ENCODE measurements around the gene AOC2. TPM values are rescaled to one million over a fixed set of nuclear protein-coding genes. Genes with fewer than 3 reads are reported as not detected.

AOC2 gene
- polyA plus RNA-seq, 3 donors, result 0.09 to 1.6 TPM; not detected in 1

DNA sequence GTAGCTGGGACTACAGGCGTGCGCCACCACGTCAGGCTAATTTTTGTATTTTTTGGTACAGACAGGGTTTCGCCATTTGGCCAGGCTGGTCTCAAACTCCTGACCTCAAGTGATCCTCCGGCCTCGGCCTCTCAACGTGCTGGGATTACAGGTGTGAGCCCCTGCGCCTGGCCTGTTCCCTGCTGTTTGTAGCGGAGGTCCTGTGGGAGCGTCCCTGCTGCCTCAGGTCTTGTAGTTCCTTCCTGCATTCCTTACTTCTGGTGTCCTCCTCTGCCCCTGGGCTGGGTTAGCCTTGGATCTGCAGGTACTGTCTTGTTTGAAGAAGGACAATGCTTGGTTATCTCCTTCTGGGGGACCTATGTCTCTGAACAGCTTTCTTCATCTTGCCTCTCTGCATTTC is 32.7 kb downstream of the AOC2 start:
- Mint-ChIP-seq H3K27me3 (ENCODE audit: low read depth in 3 of 3) (peaks cover 8 to 12% (median 11%) of the 10 kb centered on the region in 3 donors), H3K27ac (no peak overlapping the region), H3K9me3 (peaks cover 0 to 5% (median 0%) of the 10 kb centered on the region in 7 donors), H3K4me3 (no peak overlapping the region), H3K4me1 (peaks cover 3% of the 10 kb centered on the region), H3K36me3 (no peaks in the 10 kb centered on the region)
- Histone ChIP-seq H3K4me2 (replicated peaks; ENCODE audit: extremely low read depth, low read length, poor library complexity, severe bottlenecking) (no peak overlapping the region), H3K79me2 (ENCODE audit: insufficient read depth, low read length) (no peaks in the 10 kb centered on the region), H3K27me3 (ENCODE audit: control insufficient read depth in 2 of 2, insufficient read depth in 2 of 2, low read length in 2 of 2) (no peaks in the 10 kb centered on the region), H3K4me3 (replicated peaks in 1 of 3; ENCODE audit: low read depth in 2 of 3, low read length in 3 of 3) (no peak overlapping the region), H4K20me1 (ENCODE audit: insufficient read depth, low read length) (no peaks in the 10 kb centered on the region), H2AFZ (ENCODE audit: insufficient read depth, low read depth, low read length, poor library complexity, severe bottlenecking) (no peak overlapping the region), H3K9ac (ENCODE audit: insufficient read depth, low read length, poor library complexity, severe bottlenecking) (no peak overlapping the region), H3K9me3 (replicated peaks in 1 of 2; ENCODE audit: control insufficient read depth in 1 of 2, insufficient read depth in 1 of 2, low read length in 2 of 2) (no peaks in the 10 kb centered on the region), H3K27ac (ENCODE audit: low read depth in 1 of 2, low read length in 2 of 2) (no peak overlapping the region), H3K4me1 (ENCODE audit: control insufficient read depth in 1 of 2, insufficient read depth in 2 of 2, low read length in 2 of 2) (no peaks in the 10 kb centered on the region), H3K36me3 (replicated peaks in 1 of 2; ENCODE audit: control insufficient read depth in 1 of 2, insufficient read depth in 2 of 2, low read length in 2 of 2) (no peaks in the 10 kb centered on the region)
- TF ChIP-seq, protein P1, sequence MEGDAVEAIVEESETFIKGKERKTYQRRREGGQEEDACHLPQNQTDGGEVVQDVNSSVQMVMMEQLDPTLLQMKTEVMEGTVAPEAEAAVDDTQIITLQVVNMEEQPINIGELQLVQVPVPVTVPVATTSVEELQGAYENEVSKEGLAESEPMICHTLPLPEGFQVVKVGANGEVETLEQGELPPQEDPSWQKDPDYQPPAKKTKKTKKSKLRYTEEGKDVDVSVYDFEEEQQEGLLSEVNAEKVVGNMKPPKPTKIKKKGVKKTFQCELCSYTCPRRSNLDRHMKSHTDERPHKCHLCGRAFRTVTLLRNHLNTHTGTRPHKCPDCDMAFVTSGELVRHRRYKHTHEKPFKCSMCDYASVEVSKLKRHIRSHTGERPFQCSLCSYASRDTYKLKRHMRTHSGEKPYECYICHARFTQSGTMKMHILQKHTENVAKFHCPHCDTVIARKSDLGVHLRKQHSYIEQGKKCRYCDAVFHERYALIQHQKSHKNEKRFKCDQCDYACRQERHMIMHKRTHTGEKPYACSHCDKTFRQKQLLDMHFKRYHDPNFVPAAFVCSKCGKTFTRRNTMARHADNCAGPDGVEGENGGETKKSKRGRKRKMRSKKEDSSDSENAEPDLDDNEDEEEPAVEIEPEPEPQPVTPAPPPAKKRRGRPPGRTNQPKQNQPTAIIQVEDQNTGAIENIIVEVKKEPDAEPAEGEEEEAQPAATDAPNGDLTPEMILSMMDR (IDR thresholded peaks at IDR 0.05), result no peak
- intact Hi-C loops (cut with micrococcal nuclease), result no loop called here
- no peak for DNase-seq
- WGBS (ENCODE audit: insufficient coverage), result 97% methylated on average over 10 of the region's 10 CpGs

DNA sequence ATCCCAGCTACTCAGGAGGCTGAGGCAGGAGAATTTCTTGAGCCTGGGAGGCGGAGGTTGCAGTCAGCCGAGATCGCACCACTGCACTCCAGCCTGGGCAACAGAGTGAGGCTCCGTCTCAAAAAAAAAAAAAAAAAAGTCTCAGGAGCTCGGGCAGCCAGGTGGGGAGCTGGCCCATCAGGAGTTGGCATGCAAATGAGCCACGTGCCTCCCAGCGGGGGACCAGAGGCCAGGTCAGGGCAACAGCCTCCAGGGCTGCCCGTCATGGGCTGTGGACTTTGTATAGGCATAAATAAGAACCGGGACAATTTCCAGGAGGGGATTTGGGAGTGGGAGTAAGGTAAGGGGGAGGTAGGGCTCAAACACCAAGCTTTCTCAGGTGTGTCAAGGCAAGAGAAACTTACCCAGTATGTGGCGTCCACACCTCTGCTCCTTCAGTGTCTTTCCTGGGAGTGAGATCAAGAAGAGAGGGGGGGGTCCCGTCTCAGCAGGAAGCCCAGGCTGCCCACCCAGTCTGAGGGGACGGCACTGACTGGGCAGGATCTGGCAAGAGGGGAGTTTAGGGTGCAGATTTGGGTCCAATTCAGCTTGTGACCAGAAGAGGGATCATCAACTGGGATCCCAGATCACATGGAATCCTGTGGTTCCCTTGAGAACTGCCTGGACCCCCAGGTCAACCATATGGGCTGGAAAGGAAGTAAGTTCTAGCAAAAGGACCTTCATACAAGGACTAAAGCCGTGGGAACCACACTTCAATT is 33.9 kb downstream of the AOC2 start:
- no peaks in the 10 kb centered on the region for H3K36me3 Mint-ChIP-seq

More for the DNA sequence above, 33.9 kb downstream of the AOC2 start:
- 91% methylated on average over 11 of the region's 13 CpGs for WGBS (ENCODE audit: insufficient coverage)
- no peak overlapping the region for H2AFZ ChIP-seq (ENCODE audit: insufficient read depth, low read depth, low read length, poor library complexity, severe bottlenecking)
- no peak overlapping the region for H3K4me3 Mint-ChIP-seq
- H3K4me1 ChIP-seq (ENCODE audit: control insufficient read depth in 1 of 2, insufficient read depth in 2 of 2, low read length in 2 of 2), result no peaks in the 10 kb centered on the region
- no peak for DNase-seq
- H3K4me2 ChIP-seq (replicated peaks; ENCODE audit: extremely low read depth, low read length, poor library complexity, severe bottlenecking), result no peak overlapping the region
- peaks cover 0 to 5% (median 0%) of the 10 kb centered on the region in 7 donors for H3K9me3 Mint-ChIP-seq
- no peaks in the 10 kb centered on the region for H3K9me3 ChIP-seq (replicated peaks in 1 of 2; ENCODE audit: control insufficient read depth in 1 of 2, insufficient read depth in 1 of 2, low read length in 2 of 2)
- H4K20me1 ChIP-seq (ENCODE audit: insufficient read depth, low read length), result no peaks in the 10 kb centered on the region
- peaks cover 10 to 12% (median 12%) of the 10 kb centered on the region in 3 donors for H3K27me3 Mint-ChIP-seq (ENCODE audit: low read depth in 3 of 3)
- H3K79me2 ChIP-seq (ENCODE audit: insufficient read depth, low read length), result no peaks in the 10 kb centered on the region
- H3K4me3 ChIP-seq (replicated peaks in 1 of 3; ENCODE audit: low read depth in 2 of 3, low read length in 3 of 3), result no peak overlapping the region
- intact Hi-C loops (cut with micrococcal nuclease), result no loop called here
- TF ChIP-seq, protein P1 (IDR thresholded peaks at IDR 0.05), result no peak
- H3K36me3 ChIP-seq (replicated peaks in 1 of 2; ENCODE audit: control insufficient read depth in 1 of 2, insufficient read depth in 2 of 2, low read length in 2 of 2), result no peaks in the 10 kb centered on the region
- no peak overlapping the region for H3K9ac ChIP-seq (ENCODE audit: insufficient read depth, low read length, poor library complexity, severe bottlenecking)
- H3K27ac Mint-ChIP-seq, result no peak overlapping the region
- H3K4me1 Mint-ChIP-seq, result peaks cover 3% of the 10 kb centered on the region
- H3K27ac ChIP-seq (ENCODE audit: low read depth in 1 of 2, low read length in 2 of 2), result no peak overlapping the region
- H3K27me3 ChIP-seq (ENCODE audit: control insufficient read depth in 2 of 2, insufficient read depth in 2 of 2, low read length in 2 of 2), result no peaks in the 10 kb centered on the region
